ENCODE results near the gene DGKB. TPM values are rescaled to one million over a fixed set of nuclear protein-coding genes. Genes with fewer than 3 reads are reported as not detected.

DGKB gene
- polyA plus RNA-seq, 1 donor (not counting 4 experiments of a cell fraction or from before 2014, with no cell fraction given): 0.01 TPM

DNA sequence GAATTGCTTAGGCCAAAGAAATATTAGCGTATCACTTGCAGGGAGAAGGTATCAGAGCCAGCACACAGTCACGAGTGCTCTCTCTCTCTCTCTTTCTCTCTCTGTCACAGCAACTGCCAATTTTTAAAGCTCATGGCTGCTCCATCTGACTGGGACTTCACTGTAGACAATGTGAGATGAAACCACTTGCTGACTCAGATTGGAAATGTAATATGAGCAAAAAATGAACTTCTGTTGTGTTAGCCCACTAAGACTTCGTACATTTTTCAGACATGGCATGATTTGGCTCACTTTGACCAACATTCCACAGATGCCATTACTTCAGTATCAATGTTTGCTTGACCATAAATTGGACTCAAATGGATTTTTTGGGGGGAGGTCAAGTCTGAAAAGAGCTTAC is 68.1 kb downstream of the DGKB start:
- Histone ChIP-seq H3K27me3 (ENCODE audit: control insufficient read depth, extremely low read depth, insufficient read depth, low read length) (no peaks in the 10 kb centered on the region), H3K9me3 (ENCODE audit: control insufficient read depth, low read depth, low read length) (no peaks in the 10 kb centered on the region), H3K9ac (ENCODE audit: control insufficient read depth, extremely low read depth, insufficient read depth, low read length) (no peak overlapping the region), H3K27ac (ENCODE audit: control insufficient read depth, insufficient read depth, low read length) (no peak overlapping the region), H3K4me3 (ENCODE audit: control insufficient read depth in 2 of 3, extremely low read depth in 1 of 3, insufficient read depth in 2 of 3, low read depth in 1 of 3, low read length in 3 of 3) (no peak overlapping the region), H4K20me1 (ENCODE audit: control insufficient read depth, extremely low read depth, insufficient read depth, low read length) (no peaks in the 10 kb centered on the region), H3K36me3 (ENCODE audit: control insufficient read depth in 2 of 2, extremely low read depth in 1 of 2, insufficient read depth in 2 of 2, low read length in 2 of 2) (no peaks in the 10 kb centered on the region), H3K4me2 (ENCODE audit: control insufficient read depth, extremely low read depth, insufficient read depth, low read depth, low read length) (no peak overlapping the region), H2AFZ (ENCODE audit: control insufficient read depth, low read length) (no peak overlapping the region), H3K79me2 (ENCODE audit: control insufficient read depth, insufficient read depth, low read length) (no peaks in the 10 kb centered on the region), H3K4me1 (ENCODE audit: control insufficient read depth, extremely low read depth, insufficient read depth, low read length) (no peaks in the 10 kb centered on the region), H3K9me1 (ENCODE audit: control insufficient read depth, extremely low read depth, insufficient read depth, low read length) (no peaks in the 10 kb centered on the region)
- TF ChIP-seq, protein P1, sequence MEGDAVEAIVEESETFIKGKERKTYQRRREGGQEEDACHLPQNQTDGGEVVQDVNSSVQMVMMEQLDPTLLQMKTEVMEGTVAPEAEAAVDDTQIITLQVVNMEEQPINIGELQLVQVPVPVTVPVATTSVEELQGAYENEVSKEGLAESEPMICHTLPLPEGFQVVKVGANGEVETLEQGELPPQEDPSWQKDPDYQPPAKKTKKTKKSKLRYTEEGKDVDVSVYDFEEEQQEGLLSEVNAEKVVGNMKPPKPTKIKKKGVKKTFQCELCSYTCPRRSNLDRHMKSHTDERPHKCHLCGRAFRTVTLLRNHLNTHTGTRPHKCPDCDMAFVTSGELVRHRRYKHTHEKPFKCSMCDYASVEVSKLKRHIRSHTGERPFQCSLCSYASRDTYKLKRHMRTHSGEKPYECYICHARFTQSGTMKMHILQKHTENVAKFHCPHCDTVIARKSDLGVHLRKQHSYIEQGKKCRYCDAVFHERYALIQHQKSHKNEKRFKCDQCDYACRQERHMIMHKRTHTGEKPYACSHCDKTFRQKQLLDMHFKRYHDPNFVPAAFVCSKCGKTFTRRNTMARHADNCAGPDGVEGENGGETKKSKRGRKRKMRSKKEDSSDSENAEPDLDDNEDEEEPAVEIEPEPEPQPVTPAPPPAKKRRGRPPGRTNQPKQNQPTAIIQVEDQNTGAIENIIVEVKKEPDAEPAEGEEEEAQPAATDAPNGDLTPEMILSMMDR (optimal IDR thresholded peaks at IDR 0.05 in 1 of 3, IDR thresholded peaks at IDR 0.05 in 1 of 3, conservative IDR thresholded peaks at IDR 0.05 in 1 of 3; ENCODE audit: extremely low read depth in 1 of 3, insufficient read depth in 2 of 3, low read length in 3 of 3): no peak
- no peak for TF ChIP-seq EZH2 (IDR thresholded peaks at IDR 0.05; ENCODE audit: low read length)
- DNase-seq (ENCODE audit: low read depth, low spot score) (no peak), FAIRE-seq (no peak)
- dilution Hi-C loops (cut with MboI; ENCODE audit: extremely low pct_ligation_motif_present, low sequenced_read_pairs): no loop called here

DNA sequence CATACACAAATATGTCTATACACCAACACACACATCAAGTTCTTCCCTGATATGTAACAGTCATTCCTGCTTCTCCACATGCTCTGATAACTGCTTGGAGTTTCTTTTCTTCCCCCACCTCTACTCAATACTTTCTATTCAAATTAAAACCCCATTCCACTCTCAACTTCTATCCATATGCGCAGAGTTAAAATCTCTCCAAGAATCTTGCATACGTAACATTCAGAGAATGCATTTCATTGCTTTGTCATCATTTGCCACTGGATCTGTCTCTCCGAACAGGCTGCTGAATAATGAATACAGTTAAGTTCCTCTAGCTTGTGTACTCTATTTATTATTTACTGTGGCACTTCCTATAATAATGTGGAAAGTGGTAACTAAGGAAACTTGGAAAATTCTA is 68.8 kb downstream of the DGKB start:
- no peak for FAIRE-seq
- H3K36me3 ChIP-seq (ENCODE audit: control insufficient read depth in 2 of 2, extremely low read depth in 1 of 2, insufficient read depth in 2 of 2, low read length in 2 of 2): no peaks in the 10 kb centered on the region
- no peaks in the 10 kb centered on the region for H3K27me3 ChIP-seq (ENCODE audit: control insufficient read depth, extremely low read depth, insufficient read depth, low read length)
- no peak overlapping the region for H3K27ac ChIP-seq (ENCODE audit: control insufficient read depth, insufficient read depth, low read length)
- no peaks in the 10 kb centered on the region for H3K9me1 ChIP-seq (ENCODE audit: control insufficient read depth, extremely low read depth, insufficient read depth, low read length)
- H2AFZ ChIP-seq (ENCODE audit: control insufficient read depth, low read length): no peak overlapping the region
- H3K9me3 ChIP-seq (ENCODE audit: control insufficient read depth, low read depth, low read length): no peaks in the 10 kb centered on the region
- dilution Hi-C loops (cut with MboI; ENCODE audit: extremely low pct_ligation_motif_present, low sequenced_read_pairs): no loop called here
- no peak overlapping the region for H3K4me3 ChIP-seq (ENCODE audit: control insufficient read depth in 2 of 3, extremely low read depth in 1 of 3, insufficient read depth in 2 of 3, low read depth in 1 of 3, low read length in 3 of 3)
- H3K9ac ChIP-seq (ENCODE audit: control insufficient read depth, extremely low read depth, insufficient read depth, low read length): no peak overlapping the region
- H3K4me2 ChIP-seq (ENCODE audit: control insufficient read depth, extremely low read depth, insufficient read depth, low read depth, low read length): no peak overlapping the region
- no peaks in the 10 kb centered on the region for H4K20me1 ChIP-seq (ENCODE audit: control insufficient read depth, extremely low read depth, insufficient read depth, low read length)
- TF ChIP-seq EZH2 (IDR thresholded peaks at IDR 0.05; ENCODE audit: low read length): no peak
- TF ChIP-seq, protein P1 (optimal IDR thresholded peaks at IDR 0.05 in 1 of 3, IDR thresholded peaks at IDR 0.05 in 1 of 3, conservative IDR thresholded peaks at IDR 0.05 in 1 of 3; ENCODE audit: extremely low read depth in 1 of 3, insufficient read depth in 2 of 3, low read length in 3 of 3): no peak
- no peaks in the 10 kb centered on the region for H3K4me1 ChIP-seq (ENCODE audit: control insufficient read depth, extremely low read depth, insufficient read depth, low read length)
- H3K79me2 ChIP-seq (ENCODE audit: control insufficient read depth, insufficient read depth, low read length): no peaks in the 10 kb centered on the region
- DNase-seq (ENCODE audit: low read depth, low spot score): no peak

All from keratinocyte (primary cell).